Measurements from ENCODE around the gene TAB3.

TAB3 gene

DNA sequence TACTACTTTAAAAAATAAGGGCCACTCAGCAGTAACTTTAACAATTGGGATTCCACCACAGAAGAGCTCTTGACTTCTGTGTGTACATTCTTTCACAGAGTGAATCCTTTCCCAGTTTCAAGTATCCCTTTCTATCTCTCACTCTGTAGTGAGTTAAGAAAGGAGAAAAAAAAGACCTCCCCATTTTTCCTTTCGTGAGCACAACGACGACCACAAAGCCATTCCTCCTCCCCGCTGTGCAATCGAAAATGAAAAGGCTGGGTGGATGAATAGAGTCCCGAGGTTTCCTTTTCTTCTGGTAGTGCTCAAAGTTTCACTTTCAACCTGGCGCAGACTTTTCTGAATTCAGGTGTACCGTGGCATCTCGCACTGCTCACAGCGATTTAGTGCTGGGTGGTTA lies 58.0 kb downstream of the TAB3 start:
- H3K27me3 ChIP-seq: no peaks in the 10 kb centered on the region
- peaks cover 0 to 10% (median 0%) of the 10 kb centered on the region in 3 donors for H3K36me3 ChIP-seq
- no peaks in the 10 kb centered on the region for H3K4me1 ChIP-seq
- no peak overlapping the region for H3K4me3 ChIP-seq
- H3K9me3 ChIP-seq: no peaks in the 10 kb centered on the region
- TF ChIP-seq CTCF (IDR thresholded peaks at IDR 0.05): no peak
- intact Hi-C loops (cut with DNase I; ENCODE audit: low total_unique reads): no loop called here
- no peak for DNase-seq
- H3K27ac ChIP-seq: no peak overlapping the region

DNA sequence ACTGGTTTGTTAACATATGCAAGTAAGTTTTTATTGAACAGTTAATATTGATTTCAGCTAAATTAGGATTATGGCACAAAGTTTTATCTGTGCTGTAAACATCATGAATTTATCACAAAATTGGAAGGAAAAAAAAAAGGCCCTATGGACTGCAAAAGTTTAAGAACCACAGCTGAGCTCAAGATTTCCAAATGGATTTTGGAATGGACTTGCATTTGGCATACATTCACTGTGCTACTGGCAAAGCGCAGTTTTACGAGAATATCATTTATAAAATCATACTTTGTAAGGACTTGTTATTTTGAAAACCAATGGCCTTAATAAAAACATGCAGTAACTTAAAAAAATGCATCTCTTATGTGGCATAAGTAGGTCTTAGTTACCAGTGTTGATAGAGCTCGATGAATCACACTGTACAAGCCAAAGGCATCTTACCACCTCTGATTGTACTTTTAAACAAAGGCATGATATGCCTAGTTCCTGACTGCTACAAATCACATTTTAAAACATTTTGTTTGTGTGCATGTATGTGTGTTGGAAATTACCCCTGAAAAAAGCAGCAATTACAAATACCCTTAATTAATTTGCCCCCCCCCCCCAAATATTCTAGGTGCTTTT lies 58.6 kb downstream of the TAB3 start:
- Histone ChIP-seq H3K4me3 (no peak overlapping the region), H3K27me3 (no peaks in the 10 kb centered on the region), H3K36me3 (peaks cover 0 to 10% (median 0%) of the 10 kb centered on the region in 3 donors), H3K4me1 (no peaks in the 10 kb centered on the region), H3K27ac (no peak overlapping the region), H3K9me3 (no peaks in the 10 kb centered on the region)
- intact Hi-C loops (cut with DNase I; ENCODE audit: low total_unique reads): no loop called here
- no peak for DNase-seq
- TF ChIP-seq CTCF (IDR thresholded peaks at IDR 0.05): no peak

DNA sequence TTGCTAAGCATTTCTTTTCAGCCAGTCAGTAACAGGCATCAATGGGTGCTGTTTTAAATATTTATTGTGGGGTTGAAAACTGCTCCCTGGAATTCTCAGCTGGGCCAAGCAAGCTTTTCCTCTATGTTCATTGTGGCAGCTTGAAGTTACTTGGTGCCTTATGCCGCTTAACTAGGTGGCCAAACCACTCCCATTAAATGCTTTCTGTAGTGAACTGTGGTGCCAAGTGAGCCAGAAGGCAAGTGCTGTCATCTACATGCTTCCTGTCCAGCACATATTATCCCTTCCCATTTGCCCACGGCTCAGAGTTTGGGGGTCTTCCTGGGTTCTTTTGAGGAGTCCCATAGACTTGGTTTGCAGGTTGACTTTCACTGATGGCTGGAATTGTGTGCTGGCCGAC lies 64.8 kb downstream of the TAB3 start:
- Histone ChIP-seq H3K9me3 (no peaks in the 10 kb centered on the region), H3K36me3 (no peaks in the 10 kb centered on the region), H3K27me3 (no peaks in the 10 kb centered on the region), H3K4me1 (no peaks in the 10 kb centered on the region), H3K4me3 (no peak overlapping the region), H3K27ac (no peak overlapping the region)
- TF ChIP-seq CTCF (IDR thresholded peaks at IDR 0.05): no peak
- no peak for DNase-seq
- intact Hi-C loops (cut with DNase I; ENCODE audit: low total_unique reads): no loop called here

DNA sequence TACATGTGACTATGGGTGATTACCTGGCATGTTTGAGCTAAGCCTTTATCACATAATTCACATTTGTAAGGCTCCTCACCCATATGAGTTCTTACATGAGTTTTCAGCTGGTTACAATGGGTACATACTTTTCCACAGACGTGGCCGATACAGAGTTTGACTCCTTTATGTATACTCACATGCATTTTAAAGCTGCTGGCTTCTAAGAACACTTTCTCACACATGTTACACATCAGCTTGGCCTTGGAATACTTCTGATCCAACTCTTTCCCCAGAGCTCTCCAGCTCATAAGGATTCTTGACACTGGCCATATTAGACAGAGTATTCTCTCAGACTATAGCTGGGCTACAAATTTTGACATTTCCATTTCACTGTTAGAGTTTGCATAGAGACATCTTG lies 66.3 kb downstream of the TAB3 start:
- Histone ChIP-seq H3K9me3 (no peaks in the 10 kb centered on the region), H3K27me3 (no peaks in the 10 kb centered on the region), H3K36me3 (no peaks in the 10 kb centered on the region), H3K27ac (no peak overlapping the region), H3K4me1 (no peaks in the 10 kb centered on the region), H3K4me3 (no peak overlapping the region)
- intact Hi-C loops (cut with DNase I; ENCODE audit: low total_unique reads): no loop called here
- no peak for TF ChIP-seq CTCF (IDR thresholded peaks at IDR 0.05)
- no peak for DNase-seq

DNA sequence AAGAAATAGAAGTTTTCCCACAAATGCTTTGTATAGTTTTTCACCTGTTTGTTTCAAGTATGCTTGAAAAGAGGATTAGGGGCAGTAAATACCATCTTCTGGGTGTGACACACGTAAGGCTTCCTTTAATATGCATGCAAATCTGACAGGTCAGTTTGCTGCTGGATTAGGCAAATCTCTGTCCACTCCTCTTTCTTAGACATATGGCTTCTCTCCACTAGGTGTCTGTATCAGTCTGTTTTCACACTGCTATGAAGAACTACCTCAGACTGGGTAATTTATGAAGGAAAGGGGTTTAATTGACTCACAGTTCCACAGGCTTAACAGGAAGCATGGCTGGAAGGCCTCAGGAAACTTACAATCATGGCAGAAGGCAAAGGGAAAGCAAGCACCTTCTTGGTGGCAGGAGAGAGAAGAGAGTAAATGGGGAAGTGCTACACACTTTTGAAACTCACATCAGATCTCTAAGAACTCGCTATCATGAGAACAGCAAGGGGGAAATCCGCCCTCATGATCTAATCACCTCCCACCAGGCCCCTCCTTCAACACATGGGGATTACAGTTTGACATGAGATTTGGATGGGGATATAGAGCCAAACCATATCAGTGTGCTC lies 66.9 kb downstream of the TAB3 start:
- TF ChIP-seq CTCF (IDR thresholded peaks at IDR 0.05): no peak
- intact Hi-C loops (cut with DNase I; ENCODE audit: low total_unique reads): no loop called here
- no peaks in the 10 kb centered on the region for H3K36me3 ChIP-seq

More for the DNA sequence above, 66.9 kb downstream of the TAB3 start:
- no peak for DNase-seq
- Histone ChIP-seq H3K4me1 (no peaks in the 10 kb centered on the region), H3K27me3 (no peaks in the 10 kb centered on the region), H3K4me3 (no peak overlapping the region), H3K27ac (no peak overlapping the region), H3K9me3 (no peaks in the 10 kb centered on the region)
